Ovary (tissue), 9 donors: ENCODE measurements around the gene TOP3B. TPM values are rescaled to one million over a fixed set of nuclear protein-coding genes. Genes with fewer than 3 reads are reported as not detected.

Source experiments
- DNase-seq, 5 donors: peaks; one replicate each; pipeline ENCODE4 v3.0.0-alpha.2; 2019 to 2020
- H3K27ac ChIP-seq, 2 donors: fragments of 200-600 bp; one replicate each; pipeline versions ENCODE4 v1.5.1 to v1.8.0; 2019 to 2022
- H3K27me3 ChIP-seq: fragments of 200-600 bp; one replicate; pipeline ENCODE4 v1.8.0; 2022
- H3K36me3 ChIP-seq: fragments of 200-600 bp; sonication (generic); one replicate; pipeline ENCODE4 v1.5.1; 2019
- H3K4me1 ChIP-seq: one replicate; pipeline ENCODE4 v1.8.1; 2013; ENCODE audit warnings: mild to moderate bottlenecking, moderate library complexity; ENCODE audit not compliant: insufficient read depth
- H3K4me3 ChIP-seq: fragments of 200-600 bp; sonication (generic); one replicate; pipeline ENCODE4 v1.5.1; 2017
- H3K9me3 ChIP-seq, 2 donors: fragments of 200-600 bp in 1 of 2; sonication (generic) in 1 of 2; one replicate each; pipeline versions ENCODE4 v1.5.1 to v1.8.1; 2013 to 2019; ENCODE audit warnings: mild to moderate bottlenecking in 1 of 2, moderate library complexity in 1 of 2
- EP300 ChIP-seq: sonication (generic); formaldehyde crosslinking; IDR thresholded peaks from one replicate; pipeline ENCODE4 v1.6.1; 2017; ENCODE audit warnings: antibody characterized with exemption
- POLR2A ChIP-seq: fragments of 450-650 bp; IDR thresholded peaks from one replicate; pipeline ENCODE4 v1.6.1; 2017; ENCODE audit warnings: antibody characterized with exemption, mild to moderate bottlenecking, moderate library complexity
- WGBS, 3 donors: extraction: QIAGEN DNeasy Blood & Tissue Kit in 1 of 3; methylation state at CpG; one replicate each; pipeline versions ENCODE4 v1.1.5 to v1.1.7; 2013 to 2017; 5-methylcytosine and 5-hydroxymethylcytosine counted together
- intact Hi-C, 4 donors: fragments of 100-400 bp; cut with DNase I; formaldehyde crosslinking; loops; one replicate each; pipeline versions ENCODE4 v1.11.0 to v1.15.1; 2022 to 2023
- polyA plus RNA-seq, 2 donors: library from polyadenylated mRNA; stranded (reverse); fragments of 200-250 nt in 1 of 2; fragments of 350-450 nt in 1 of 2; fragmentation: Illumina TruSeq in 1 of 2; extraction: RNeasy Lipid Tissue Mini Kit (QIAGEN cat#74804) in 1 of 2; gene quantifications; one replicate each; pipeline ENCODE4 v1.2.3, GENCODE V29; 2013 to 2014
- total RNA-seq, 7 donors: library from RNA; depleted of rRNA in 2 of 7; stranded (reverse); fragments of >200 nt in 2 of 7; fragmentation: NEBNext Ultra II Directional in 3 of 7; extraction: Animal tissue kit (Norgen Biotek cat#: 25700) in 3 of 7; gene quantifications; one replicate each; pipeline versions ENCODE4 v1.1.0 to v1.2.4, GENCODE V29; 2016 to 2023
- TF ChIP-seq, protein P1 (sequence below), 3 donors: fragments of 450-650 bp in 2 of 3; fragments of 200-600 bp in 1 of 3; IDR thresholded peaks; one replicate each; pipeline versions ENCODE4 v1.5.1 to v1.8.0; 2016 to 2022; ENCODE audit warnings: antibody characterized with exemption in 3 of 3, mild to moderate bottlenecking in 1 of 3
- donor health status: DM: no; HTN: no; CAD: no; lungs with moderate emphysema.
- donor health status: DM: no; HTN: no; CAD: no.
- donor health status: Bipolar disorder and iron deficiency.
- donor health status: DM: yes; HTN: yes; CAD: no.
- donor health status: DM: no; HTN: no; CAD: no.
- donor health status: DM: yes; HTN: yes; CAD: no.

Gene TOP3B
- total and polyA plus RNA-seq, 9 donors: 9.1 to 31.5 (median 24.1) TPM

DNA sequence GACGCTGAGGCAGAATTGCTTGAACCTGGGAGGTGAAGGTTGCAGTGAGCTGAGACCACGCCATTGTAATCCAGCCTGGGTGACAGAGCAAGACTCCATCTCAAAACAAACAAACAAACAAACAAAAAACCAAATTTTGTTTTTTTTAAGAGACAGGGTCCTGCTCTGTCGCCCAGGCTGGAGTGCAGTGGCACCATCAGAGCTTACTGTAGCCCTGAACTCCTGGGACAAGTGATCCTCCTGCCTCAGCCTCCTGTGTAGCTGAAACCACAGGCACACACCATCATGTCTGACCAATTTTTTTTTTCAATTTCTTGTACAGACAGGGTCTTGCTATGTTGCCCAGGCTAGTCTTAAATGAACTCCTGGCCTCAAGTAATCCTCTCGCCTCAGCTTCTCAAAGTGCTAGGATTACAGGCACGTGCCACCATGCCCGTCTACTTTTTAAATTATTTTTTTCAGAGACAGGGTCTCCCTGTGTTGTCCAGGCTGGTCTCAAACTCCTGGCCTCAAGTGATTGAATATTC, 16.8 kb downstream of the TOP3B start:
- Histone ChIP-seq H3K9me3 (no peaks in the 10 kb centered on the region), H3K27ac (no peak overlapping the region), H3K4me3 (no peak overlapping the region), H3K36me3 (no peaks in the 10 kb centered on the region), H3K27me3 (no peaks in the 10 kb centered on the region), H3K4me1 (no peaks in the 10 kb centered on the region)
- intact Hi-C loops: no loop called here
- DNase-seq: no peak
- TF ChIP-seq EP300: no peak
- TF ChIP-seq, protein P1, sequence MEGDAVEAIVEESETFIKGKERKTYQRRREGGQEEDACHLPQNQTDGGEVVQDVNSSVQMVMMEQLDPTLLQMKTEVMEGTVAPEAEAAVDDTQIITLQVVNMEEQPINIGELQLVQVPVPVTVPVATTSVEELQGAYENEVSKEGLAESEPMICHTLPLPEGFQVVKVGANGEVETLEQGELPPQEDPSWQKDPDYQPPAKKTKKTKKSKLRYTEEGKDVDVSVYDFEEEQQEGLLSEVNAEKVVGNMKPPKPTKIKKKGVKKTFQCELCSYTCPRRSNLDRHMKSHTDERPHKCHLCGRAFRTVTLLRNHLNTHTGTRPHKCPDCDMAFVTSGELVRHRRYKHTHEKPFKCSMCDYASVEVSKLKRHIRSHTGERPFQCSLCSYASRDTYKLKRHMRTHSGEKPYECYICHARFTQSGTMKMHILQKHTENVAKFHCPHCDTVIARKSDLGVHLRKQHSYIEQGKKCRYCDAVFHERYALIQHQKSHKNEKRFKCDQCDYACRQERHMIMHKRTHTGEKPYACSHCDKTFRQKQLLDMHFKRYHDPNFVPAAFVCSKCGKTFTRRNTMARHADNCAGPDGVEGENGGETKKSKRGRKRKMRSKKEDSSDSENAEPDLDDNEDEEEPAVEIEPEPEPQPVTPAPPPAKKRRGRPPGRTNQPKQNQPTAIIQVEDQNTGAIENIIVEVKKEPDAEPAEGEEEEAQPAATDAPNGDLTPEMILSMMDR (IDR thresholded peaks at IDR 0.05): no peak
- no peak for TF ChIP-seq POLR2A
- 95 to 96% (median 95%) methylated on average over 6 of the region's 6 CpGs for WGBS, 3 donors

DNA sequence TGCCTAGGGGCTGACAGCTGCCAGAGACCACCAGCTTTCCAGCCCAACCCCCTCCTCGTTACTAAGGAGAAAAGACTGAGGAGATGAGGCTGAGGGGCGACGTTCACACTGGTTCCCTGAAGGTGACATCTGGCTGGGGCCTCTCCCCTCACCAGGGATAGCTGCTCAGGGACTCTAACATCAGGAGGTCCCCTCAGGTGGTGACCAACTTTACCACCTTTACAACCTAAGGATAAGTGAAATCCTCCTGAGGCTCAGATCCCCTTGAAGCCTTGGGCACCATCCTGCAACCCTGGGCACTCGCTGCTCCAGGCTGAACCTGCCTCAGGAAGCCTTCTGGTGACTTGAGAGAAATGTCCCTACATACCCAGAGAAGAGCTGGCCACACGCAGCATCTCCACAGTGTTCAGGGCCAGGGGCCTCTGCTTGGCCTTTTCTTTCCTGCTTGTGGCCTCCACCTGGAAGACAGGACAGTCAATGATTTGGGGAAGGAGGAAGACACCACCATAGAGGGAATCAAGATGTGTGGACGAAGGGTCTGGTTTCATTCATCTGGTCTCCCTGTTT, 17.6 kb downstream of the TOP3B start:
- DNase-seq: no peak
- Histone ChIP-seq H3K9me3 (no peaks in the 10 kb centered on the region), H3K36me3 (no peaks in the 10 kb centered on the region), H3K4me1 (no peaks in the 10 kb centered on the region), H3K27ac (no peak overlapping the region), H3K27me3 (no peaks in the 10 kb centered on the region), H3K4me3 (no peak overlapping the region)
- no peak for TF ChIP-seq EP300
- 91 to 95% (median 94%) methylated on average over 6 of the region's 6 CpGs for WGBS, 3 donors
- intact Hi-C loops: no loop called here

DNA sequence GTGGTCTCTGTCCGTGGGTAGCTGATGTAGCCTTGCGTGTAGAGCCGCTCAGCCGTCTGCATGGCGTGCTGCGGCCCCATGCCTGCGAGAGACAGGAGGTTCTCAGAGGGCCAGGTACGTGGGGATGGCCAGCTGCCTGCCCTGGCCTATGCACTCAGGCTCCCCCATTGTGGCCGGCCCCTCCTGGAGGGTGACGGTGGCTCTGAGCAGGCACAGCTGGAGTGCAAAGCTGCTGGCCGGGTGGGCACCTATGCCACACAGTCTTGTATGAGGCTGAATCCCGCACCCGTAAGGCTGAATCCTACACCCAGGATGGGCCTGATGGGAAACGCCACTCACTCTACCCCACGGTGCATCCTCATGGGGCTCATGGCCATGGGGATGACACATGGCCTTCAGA, 18.4 kb downstream of the TOP3B start:
- Histone ChIP-seq H3K36me3 (no peaks in the 10 kb centered on the region), H3K4me3 (no peak overlapping the region), H3K27ac (no peak overlapping the region), H3K27me3 (no peaks in the 10 kb centered on the region), H3K9me3 (no peaks in the 10 kb centered on the region), H3K4me1 (no peaks in the 10 kb centered on the region)
- intact Hi-C loops: no loop called here
- DNase-seq: no peak
- TF ChIP-seq, protein P1 (IDR thresholded peaks at IDR 0.05): no peak
- 85 to 93% (median 91%) methylated on average over 12 to 15 of the region's 15 CpGs for WGBS, 3 donors

DNA sequence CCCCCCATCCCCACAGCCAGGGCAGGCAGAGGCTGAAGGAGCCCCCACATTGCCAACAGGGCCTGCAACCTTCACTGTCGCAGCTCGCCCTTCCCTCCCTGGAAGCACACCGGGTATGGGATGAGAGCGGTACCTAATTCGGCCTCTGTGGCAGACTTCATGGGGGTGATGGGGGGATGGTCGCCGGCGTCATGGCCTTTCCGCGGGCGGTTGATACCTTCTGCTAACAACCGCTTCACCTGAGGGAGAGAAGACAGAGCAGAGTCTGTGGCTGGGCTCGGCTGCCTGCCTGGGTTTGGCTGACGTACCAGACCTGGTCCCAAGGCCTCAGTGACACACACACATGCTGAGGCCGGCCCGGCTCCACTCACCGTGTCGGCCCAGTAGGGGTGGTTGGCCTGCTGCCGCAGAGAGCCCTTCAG, 18.8 kb downstream of the TOP3B start:
- no peak overlapping the region for H3K4me3 ChIP-seq
- intact Hi-C loops: no loop called here
- WGBS, 3 donors: 91 to 93% (median 91%) methylated on average over 19 of the region's 19 CpGs
- H3K36me3 ChIP-seq: no peaks in the 10 kb centered on the region
- no peaks in the 10 kb centered on the region for H3K9me3 ChIP-seq
- H3K27me3 ChIP-seq: no peaks in the 10 kb centered on the region
- H3K27ac ChIP-seq: no peak overlapping the region
- no peaks in the 10 kb centered on the region for H3K4me1 ChIP-seq
- TF ChIP-seq EP300 (no peak), POLR2A (no peak)
- TF ChIP-seq, protein P1 (IDR thresholded peaks at IDR 0.05): no peak
- no peak for DNase-seq

DNA sequence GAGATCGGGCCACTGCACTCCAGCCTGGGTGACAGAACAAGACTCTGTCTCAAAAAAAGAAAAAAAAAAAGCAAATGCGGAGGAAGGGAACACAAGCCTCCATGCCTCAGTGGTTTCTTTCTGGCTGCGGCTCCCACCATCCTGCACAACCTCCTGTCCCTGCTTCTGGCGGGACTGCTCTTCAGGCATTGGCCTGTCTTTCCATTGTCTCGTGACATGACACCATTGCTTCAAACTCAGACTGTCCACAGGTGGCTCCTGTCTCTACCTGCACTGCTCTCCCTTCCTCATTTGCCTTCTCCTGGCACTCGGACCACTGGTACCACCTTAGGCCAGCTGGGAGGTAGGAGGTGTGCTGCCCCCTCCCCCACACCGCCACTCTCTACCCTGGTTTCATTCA, 19.3 kb downstream of the TOP3B start:
- DNase-seq: no peak
- H3K9me3 ChIP-seq: no peaks in the 10 kb centered on the region
- no peaks in the 10 kb centered on the region for H3K4me1 ChIP-seq
- H3K4me3 ChIP-seq: no peak overlapping the region
- intact Hi-C loops: no loop called here
- TF ChIP-seq, protein P1 (IDR thresholded peaks at IDR 0.05): no peak
- TF ChIP-seq EP300 (no peak), POLR2A (no peak)
- no peaks in the 10 kb centered on the region for H3K27me3 ChIP-seq
- no peak overlapping the region for H3K27ac ChIP-seq
- no peaks in the 10 kb centered on the region for H3K36me3 ChIP-seq
- 88 to 95% (median 90%) methylated on average over 7 of the region's 7 CpGs for WGBS, 3 donors
